Measurements from ENCODE around the gene ADSS1.
A peak's percentile ranks its signal among the peaks of the same experiment; 100 is the strongest.

The ADSS1 gene

GRCh38 chr14:104683653-104684448 lies 40.2 kb upstream of the ADSS1 start:
- no peak for TF ChIP-seq CTCF (IDR thresholded peaks at IDR 0.05)
- H3K27ac ChIP-seq, result no peak overlapping the region
- DNase-seq (ENCODE audit: low spot score), result no peak
- no peak overlapping the region for H3K4me3 ChIP-seq

GRCh38 chr14:104684449-104684821 lies 39.6 kb upstream of the ADSS1 start:
- no peak for TF ChIP-seq CTCF (IDR thresholded peaks at IDR 0.05)
- no peak overlapping the region for H3K27ac ChIP-seq
- no peak overlapping the region for H3K4me3 ChIP-seq
- no peak for DNase-seq (ENCODE audit: low spot score)

- no peak for TF ChIP-seq CTCF (IDR thresholded peaks at IDR 0.05)
- Histone ChIP-seq H3K27ac (no peak overlapping the region), H3K4me3 (no peak overlapping the region)
- DNase-seq (ENCODE audit: low spot score), result no peak
Measured at GRCh38 chr14:104685216-104685997, 38.6 kb upstream of the ADSS1 start.

GRCh38 chr14:104685998-104686610 lies 37.9 kb upstream of the ADSS1 start:
- Histone ChIP-seq H3K27ac (no peak overlapping the region), H3K4me3 (no peak overlapping the region)
- TF ChIP-seq CTCF (IDR thresholded peaks at IDR 0.05), result no peak
- no peak for DNase-seq (ENCODE audit: low spot score)

GRCh38 chr14:104686624-104687517 lies 37.2 kb upstream of the ADSS1 start:
- peak overlapping the region in 1 of 2 donors; percentile 89 for H3K27ac ChIP-seq
- no peak for DNase-seq (ENCODE audit: low spot score)
- TF ChIP-seq CTCF (IDR thresholded peaks at IDR 0.05), result no peak
- no peak overlapping the region for H3K4me3 ChIP-seq

GRCh38 chr14:104687601-104688504 lies 36.2 kb upstream of the ADSS1 start:
- Histone ChIP-seq H3K4me3 (peak overlapping the region; percentile 98), H3K27ac (peak overlapping the region; percentile 89 to 93)
- TF ChIP-seq CTCF (IDR thresholded peaks at IDR 0.05), result no peak
- DNase-seq (ENCODE audit: low spot score), result no peak
